PFSK-1 (cell line): Measurements from ENCODE around the gene SV2C.

ENCODE experiments used
- FOXP2 ChIP-seq: optimal IDR thresholded peaks from 2 replicates; pipeline ENCODE3; 2011; ENCODE audit warnings: borderline replicate concordance, control low read depth, inconsistent platforms; ENCODE audit not compliant: insufficient read depth; ENCODE audit errors: extremely low read length, extremely low read depth
- POLR2AphosphoS5 ChIP-seq: IDR thresholded peaks from 2 replicates; pipeline ENCODE4 v1.6.1; 2012; ENCODE audit warnings: low read depth, mild to moderate bottlenecking, control low read depth, low read length, moderate library complexity
- REST ChIP-seq, 2 experiments: IDR thresholded peaks; 2 replicates each; pipeline versions ENCODE4 v1.6.1 to v1.8.0; 2011 to 2012; ENCODE audit warnings: low read depth in 2 of 2, low read length in 2 of 2, control low read depth in 1 of 2, inconsistent platforms in 1 of 2, mild to moderate bottlenecking in 1 of 2, moderate library complexity in 1 of 2; ENCODE audit not compliant: insufficient read depth in 1 of 2
- SIN3A ChIP-seq: IDR thresholded peaks from 2 replicates; pipeline ENCODE4 v1.6.1; 2012; ENCODE audit warnings: mild to moderate bottlenecking, low read length, moderate library complexity, borderline replicate concordance; ENCODE audit not compliant: insufficient read depth
- TAF1 ChIP-seq: IDR thresholded peaks from 2 replicates; pipeline ENCODE4 v1.6.1; 2012; ENCODE audit warnings: low read length, control low read depth, borderline replicate concordance; ENCODE audit not compliant: insufficient read depth

Gene SV2C

GRCh38 chr5:76380346-76381066 lies 297.3 kb downstream of the SV2C start:
- TF ChIP-seq FOXP2: no peak
- no peak for TF ChIP-seq REST (IDR thresholded peaks at IDR 0.05; ENCODE audit: insufficient read depth in 1 of 2, low read depth in 2 of 2, low read length in 2 of 2)

- no peak for TF ChIP-seq SIN3A
- no peak for TF ChIP-seq TAF1
- TF ChIP-seq FOXP2: no peak
Measured at GRCh38 chr5:76383126-76383832, 300.1 kb downstream of the SV2C start.

GRCh38 chr5:76384189-76384588 lies 301.0 kb downstream of the SV2C start:
- TF ChIP-seq TAF1 (no peak), REST (IDR thresholded peaks at IDR 0.05; ENCODE audit: insufficient read depth in 1 of 2, low read depth in 2 of 2, low read length in 2 of 2) (no peak), POLR2AphosphoS5 (no peak), SIN3A (no peak), FOXP2 (no peak)

DNA sequence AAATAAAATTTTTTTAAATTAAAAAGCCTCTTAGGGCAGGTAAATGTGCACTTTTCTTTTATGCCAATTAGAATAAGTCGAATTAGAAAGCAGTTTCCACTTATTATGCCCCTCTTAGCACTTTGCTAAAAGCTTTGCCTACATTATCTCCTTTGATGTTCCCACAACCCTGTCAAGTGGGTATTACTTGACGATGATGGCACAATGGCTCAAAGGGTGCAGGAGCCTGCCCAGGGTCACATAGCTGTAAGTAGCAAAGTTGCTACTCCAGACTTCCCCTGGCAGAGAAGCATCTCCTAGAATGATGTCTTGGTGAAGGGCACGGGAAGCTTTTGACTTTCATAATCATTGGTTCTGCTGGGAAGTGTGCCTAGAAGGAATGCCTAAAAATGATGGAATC lies 301.5 kb downstream of the SV2C start:
- TF ChIP-seq FOXP2 (no peak), SIN3A (no peak), TAF1 (no peak), POLR2AphosphoS5 (no peak), REST (IDR thresholded peaks at IDR 0.05; ENCODE audit: insufficient read depth in 1 of 2, low read depth in 2 of 2, low read length in 2 of 2) (no peak)

GRCh38 chr5:76385540-76385939 lies 302.4 kb downstream of the SV2C start:
- TF ChIP-seq SIN3A (no peak), REST (IDR thresholded peaks at IDR 0.05; ENCODE audit: insufficient read depth in 1 of 2, low read depth in 2 of 2, low read length in 2 of 2) (no peak), FOXP2 (no peak), POLR2AphosphoS5 (no peak), TAF1 (no peak)
